CD4-positive, alpha-beta T cell (primary cell): ENCODE results near the gene C2CD4D. TPM values are rescaled to one million over a fixed set of nuclear protein-coding genes. Genes with fewer than 3 reads are reported as not detected.

Experiments used
- ATAC-seq: fragments of 200-7000 bp; cut with Tn5 transposase; one replicate; pipeline ENCODE4 v1.10.0; 2022; ENCODE audit warnings: mild to moderate bottlenecking; ENCODE audit not compliant: poor library complexity
- CTCF ChIA-PET: fragments of 350-600 bp; sonication (Branson Sonifier 250); formaldehyde crosslinking; loops from one replicate; lab custom pipeline; 2021; ENCODE audit warnings: antibody characterized with exemption, inconsistent platforms; lab: Charles Lee
- POLR2A ChIA-PET: fragments of 350-600 bp; sonication (Branson Sonifier 250); formaldehyde crosslinking; loops from one replicate; lab custom pipeline; 2021; ENCODE audit warnings: antibody characterized with exemption, inconsistent platforms; lab: Charles Lee
- DNase-seq, 14 experiments: peaks; one replicate each; pipeline ENCODE4 v3.0.0-alpha.2; 2013 to 2020; ENCODE audit warnings: mixed read lengths in 2 of 14
- H3K27ac ChIP-seq, 2 donors: one replicate each; pipeline versions ENCODE4 v1.5.1 to v1.7.0; 2013; ENCODE audit warnings: low read length in 2 of 2, low read depth in 1 of 2, mild to moderate bottlenecking in 1 of 2
- H3K27me3 ChIP-seq, 2 experiments: 1 replicate in 1 of 2; 2 replicates in 1 of 2; pipeline versions ENCODE4 v1.6.1 to v1.7.0; 2013; ENCODE audit warnings: low read length in 2 of 2, control low read depth in 1 of 2, mild to moderate bottlenecking in 1 of 2, moderate library complexity in 1 of 2; ENCODE audit not compliant: insufficient read depth in 2 of 2, control insufficient read depth in 1 of 2
- H3K36me3 ChIP-seq: one replicate; pipeline ENCODE4 v1.6.1; 2013; ENCODE audit warnings: low read length, control low read depth; ENCODE audit not compliant: insufficient read depth
- H3K4me1 ChIP-seq: one replicate; pipeline ENCODE4 v1.6.1; 2013; ENCODE audit warnings: low read length, control low read depth; ENCODE audit not compliant: insufficient read depth
- H3K4me3 ChIP-seq: one replicate; pipeline ENCODE4 v1.5.1; 2013; ENCODE audit warnings: mild to moderate bottlenecking, low read length, moderate library complexity
- H3K9me3 ChIP-seq, 2 experiments: 1 replicate in 1 of 2; 2 replicates in 1 of 2; pipeline versions ENCODE4 v1.6.1 to v1.7.0; 2013; ENCODE audit warnings: low read length in 2 of 2, mild to moderate bottlenecking in 2 of 2, control low read depth in 1 of 2, moderate library complexity in 1 of 2; ENCODE audit not compliant: control insufficient read depth in 1 of 2, insufficient read depth in 1 of 2
- H3K27ac Mint-ChIP-seq: one replicate; pipeline ENCODE4 v1.8.0; 2020; ENCODE audit warnings: mixed read lengths
- H3K27me3 Mint-ChIP-seq: one replicate; pipeline ENCODE4 v1.8.0; 2021; ENCODE audit warnings: mixed read lengths
- H3K36me3 Mint-ChIP-seq: one replicate; pipeline ENCODE4 v1.8.0; 2021; ENCODE audit warnings: low read depth, mixed read lengths
- H3K4me1 Mint-ChIP-seq: one replicate; pipeline ENCODE4 v1.8.0; 2021; ENCODE audit warnings: low read depth, mixed read lengths
- H3K4me3 Mint-ChIP-seq: one replicate; pipeline ENCODE4 v1.8.0; 2020; ENCODE audit warnings: mild to moderate bottlenecking, mixed read lengths
- H3K9me3 Mint-ChIP-seq: one replicate; pipeline ENCODE4 v1.8.0; 2020; ENCODE audit warnings: mixed read lengths
- CTCF ChIP-seq: fragments of 200-600 bp; IDR thresholded peaks from one replicate; pipeline ENCODE4 v1.8.0; 2022; ENCODE audit warnings: antibody characterized with exemption, mild to moderate bottlenecking
- intact Hi-C, 2 experiments: fragments of 100-400 bp; cut with DNase I in 1 of 2; cut with micrococcal nuclease in 1 of 2; formaldehyde crosslinking; loops; one replicate each; pipeline versions ENCODE4 v1.15.1 to v1.9.0; 2023 to 2025; cut with DNase I, micrococcal nuclease
- total RNA-seq, 174 experiments: library from RNA in 2 of 174; stranded (reverse) in 2 of 174; gene quantifications; one replicate each; pipeline ENCODE4 v1.2.3 and lab custom pipeline; 2021 to 2026

The C2CD4D gene
- total RNA-seq, 2 experiments from 2014 or later = 0.75 to 0.88 TPM

- Histone ChIP-seq H3K9me3 (no peaks in the 10 kb centered on the region), H3K4me1 (peaks cover 13% of the 10 kb centered on the region), H3K4me3 (no peak overlapping the region), H3K27ac (no peak overlapping the region), H3K27me3 (no peaks in the 10 kb centered on the region), H3K36me3 (peaks cover 16% of the 10 kb centered on the region)
- Mint-ChIP-seq H3K4me3 (no peak overlapping the region), H3K27me3 (no peaks in the 10 kb centered on the region), H3K9me3 (no peaks in the 10 kb centered on the region), H3K4me1 (peaks cover 11% of the 10 kb centered on the region), H3K27ac (peak overlapping the region; percentile 28), H3K36me3 (peaks cover 5% of the 10 kb centered on the region)
- intact Hi-C loops = no loop called here
- DNase-seq (peak in 1 of 14 experiments; percentile 6), ATAC-seq (no peak)
- no peak for TF ChIP-seq CTCF
- ChIA-PET POLR2A (no interaction called here), CTCF (no interaction called here)
Observed at GRCh38 chr1:151846686-151847237, 7.1 kb upstream of the C2CD4D start.

DNA sequence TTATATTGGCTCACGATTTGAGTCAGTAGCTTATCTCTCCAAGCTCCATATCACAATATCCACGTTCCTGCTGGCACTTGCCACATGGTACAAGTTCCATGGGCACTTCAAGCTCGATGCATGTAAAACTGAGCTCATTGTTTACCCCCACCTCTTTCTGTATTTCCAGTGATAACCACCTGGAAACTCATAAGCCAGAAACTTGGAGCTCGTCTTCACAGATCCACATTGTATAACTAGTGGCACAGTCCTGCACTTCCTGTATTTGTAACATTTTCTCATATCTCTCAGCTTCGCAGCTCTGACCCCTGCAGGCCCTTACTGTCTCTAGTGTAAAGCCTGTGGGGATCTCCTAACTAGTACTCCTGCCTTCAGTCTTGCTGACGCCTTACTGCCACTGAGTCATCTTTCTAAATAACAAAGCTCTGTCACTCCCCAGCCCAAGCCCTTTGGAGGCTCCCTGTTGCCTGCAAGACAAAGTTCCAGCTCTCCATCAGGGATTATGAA, 6.5 kb upstream of the C2CD4D start:
- peak overlapping the region; percentile 28 for H3K27ac Mint-ChIP-seq
- peaks cover 5% of the 10 kb centered on the region for H3K36me3 Mint-ChIP-seq
- CTCF ChIA-PET = interaction anchor here (0.9 kb wide), 1 partner anchor 75 kb away, joined by 3 read pairs; no protein-coding TSS in a partner anchor
- Histone ChIP-seq H3K4me3 (no peak overlapping the region), H3K4me1 (peaks cover 15% of the 10 kb centered on the region), H3K27me3 (no peaks in the 10 kb centered on the region), H3K9me3 (no peaks in the 10 kb centered on the region), H3K27ac (no peak overlapping the region), H3K36me3 (peaks cover 16% of the 10 kb centered on the region)
- no peaks in the 10 kb centered on the region for H3K9me3 Mint-ChIP-seq
- POLR2A ChIA-PET = no interaction called here
- no peak for TF ChIP-seq CTCF
- H3K4me1 Mint-ChIP-seq = peaks cover 17% of the 10 kb centered on the region
- ATAC-seq (peak; percentile 39), DNase-seq (peak in 1 of 14 experiments; percentile 8)
- intact Hi-C loops = no loop called here
- no peak overlapping the region for H3K4me3 Mint-ChIP-seq
- H3K27me3 Mint-ChIP-seq = no peaks in the 10 kb centered on the region

GRCh38 chr1:151843398-151843797, 3.8 kb upstream of the C2CD4D start:
- no peak for DNase-seq
- no peak for TF ChIP-seq CTCF
- peaks cover 40% of the 10 kb centered on the region for H3K4me1 Mint-ChIP-seq
- Histone ChIP-seq H3K36me3 (peaks cover 11% of the 10 kb centered on the region), H3K9me3 (peaks cover 0 to 5% of the 10 kb centered on the region in 2 experiments), H3K27me3 (no peaks in the 10 kb centered on the region), H3K27ac (no peak overlapping the region), H3K4me1 (peaks cover 37% of the 10 kb centered on the region), H3K4me3 (no peak overlapping the region)
- ATAC-seq = no peak
- H3K4me3 Mint-ChIP-seq = no peak overlapping the region
- H3K9me3 Mint-ChIP-seq = no peaks in the 10 kb centered on the region
- CTCF ChIA-PET = interaction anchor here (0.9 to 1.3 kb wide), 2 partner anchors 12 to 158 kb away, joined by 3 read pairs; partner anchors contain the start of gene RORC
- intact Hi-C loops = no loop called here
- POLR2A ChIA-PET = no interaction called here
- peaks cover 5% of the 10 kb centered on the region for H3K36me3 Mint-ChIP-seq
- H3K27me3 Mint-ChIP-seq = no peaks in the 10 kb centered on the region
- no peak overlapping the region for H3K27ac Mint-ChIP-seq
